Esophagus muscularis mucosa (tissue), 3 donors: ENCODE results near the gene RWDD2A.

Source experiments
- POLR2A ChIP-seq: fragments of 450-650 bp; IDR thresholded peaks from one replicate; pipeline ENCODE4 v1.6.1; 2017; ENCODE audit warnings: antibody characterized with exemption, moderate library complexity, mild to moderate bottlenecking, low read depth
- POLR2AphosphoS5 ChIP-seq, 2 donors: sonication (generic); formaldehyde crosslinking; IDR thresholded peaks; one replicate each; pipeline ENCODE4 v1.6.1; 2017; ENCODE audit warnings: antibody characterized with exemption in 2 of 2
- TF ChIP-seq, protein P1 (sequence below), 3 experiments: fragments of 200-600 bp in 2 of 3; fragments of 450-650 bp in 1 of 3; sonication (generic) in 2 of 3; IDR thresholded peaks; one replicate each; pipeline ENCODE4 v1.5.1; 2017 to 2019; ENCODE audit warnings: antibody characterized with exemption in 3 of 3, mild to moderate bottlenecking in 2 of 3, moderate library complexity in 1 of 3

DNA sequence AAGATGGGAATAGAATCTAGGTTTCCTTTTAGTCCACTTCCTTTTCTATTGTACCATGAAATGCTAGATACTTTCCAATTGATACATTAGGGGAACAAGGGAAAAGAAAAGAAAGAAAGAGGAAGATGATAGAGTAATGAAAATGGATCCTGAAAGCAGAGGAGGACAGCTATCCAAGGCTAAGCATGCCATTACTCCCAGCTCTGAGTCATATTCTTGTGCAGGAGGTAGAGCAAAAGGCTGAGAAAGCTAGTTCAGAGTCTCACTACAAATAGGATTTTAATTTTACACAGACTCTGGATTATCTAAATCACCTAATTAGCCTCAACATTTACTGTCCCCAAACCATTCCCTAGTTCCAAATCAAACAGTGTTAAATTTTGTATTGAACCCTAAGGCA lies 23.6 kb downstream of the RWDD2A start:
- TF ChIP-seq, protein P1, sequence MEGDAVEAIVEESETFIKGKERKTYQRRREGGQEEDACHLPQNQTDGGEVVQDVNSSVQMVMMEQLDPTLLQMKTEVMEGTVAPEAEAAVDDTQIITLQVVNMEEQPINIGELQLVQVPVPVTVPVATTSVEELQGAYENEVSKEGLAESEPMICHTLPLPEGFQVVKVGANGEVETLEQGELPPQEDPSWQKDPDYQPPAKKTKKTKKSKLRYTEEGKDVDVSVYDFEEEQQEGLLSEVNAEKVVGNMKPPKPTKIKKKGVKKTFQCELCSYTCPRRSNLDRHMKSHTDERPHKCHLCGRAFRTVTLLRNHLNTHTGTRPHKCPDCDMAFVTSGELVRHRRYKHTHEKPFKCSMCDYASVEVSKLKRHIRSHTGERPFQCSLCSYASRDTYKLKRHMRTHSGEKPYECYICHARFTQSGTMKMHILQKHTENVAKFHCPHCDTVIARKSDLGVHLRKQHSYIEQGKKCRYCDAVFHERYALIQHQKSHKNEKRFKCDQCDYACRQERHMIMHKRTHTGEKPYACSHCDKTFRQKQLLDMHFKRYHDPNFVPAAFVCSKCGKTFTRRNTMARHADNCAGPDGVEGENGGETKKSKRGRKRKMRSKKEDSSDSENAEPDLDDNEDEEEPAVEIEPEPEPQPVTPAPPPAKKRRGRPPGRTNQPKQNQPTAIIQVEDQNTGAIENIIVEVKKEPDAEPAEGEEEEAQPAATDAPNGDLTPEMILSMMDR (IDR thresholded peaks at IDR 0.05), result no peak
- no peak for TF ChIP-seq POLR2A
- no peak for TF ChIP-seq POLR2AphosphoS5 (IDR thresholded peaks at IDR 0.05)
